HL-60/S4 (cell line): Measurements from ENCODE around the gene HEATR9.

Experiments used
- in situ Hi-C: fragments of 300-500 bp; cut with MboI; formaldehyde crosslinking; loops from 2 replicates; pipeline ENCODE4 v1.14.3; 2022; ENCODE audit warnings: low sequenced_read_pairs

Gene HEATR9

GRCh38 chr17:35809855-35810461 is 58.7 kb downstream of the HEATR9 start:
- in situ Hi-C loops, result loop anchor here (5.0 kb wide), 1 partner anchor 48 kb away; the partner anchor contains the start of gene C17orf50

GRCh38 chr17:35808962-35809854 is 59.5 kb downstream of the HEATR9 start, which contains the start of gene TAF15:
Gene TAF15 (plus strand): TSS chr17:35809484. CDS start chr17:35809570, 86 bp downstream.
- in situ Hi-C loops, result loop anchor here (5.0 kb wide), 1 partner anchor 47 kb away; the partner anchor contains the start of gene C17orf50

GRCh38 chr17:35808240-35808961 is 60.3 kb downstream of the HEATR9 start:
- in situ Hi-C loops, result loop anchor here (5.0 kb wide), 1 partner anchor 46 kb away; the partner anchor contains the start of gene C17orf50

GRCh38 chr17:35807371-35808144 is 61.1 kb downstream of the HEATR9 start:
- in situ Hi-C loops, result loop anchor here (5.0 kb wide), 1 partner anchor 45 kb away; the partner anchor contains the start of gene C17orf50
